Activated T-cell treated with anti-CD3 and anti-CD28 coated beads, Interleukin-2, amount 50 U/mL, for 24 hours (primary cell): ENCODE data around the gene CYLD.

Experiments used
- DNase-seq: peaks from one replicate; pipeline ENCODE4 v3.0.0-alpha.2; 2020
- H3K27ac Mint-ChIP-seq: 2 replicates; pipeline ENCODE4 v1.8.0; 2020; ENCODE audit warnings: mild to moderate bottlenecking, mixed read lengths
- H3K27me3 Mint-ChIP-seq: 2 replicates; pipeline ENCODE4 v1.8.0; 2020; ENCODE audit warnings: mixed read lengths
- H3K36me3 Mint-ChIP-seq: 2 replicates; pipeline ENCODE4 v1.8.0; 2020; ENCODE audit warnings: low read depth, mixed read lengths
- H3K4me1 Mint-ChIP-seq: 2 replicates; pipeline ENCODE4 v1.8.0; 2020; ENCODE audit warnings: low read depth, mixed read lengths
- H3K4me3 Mint-ChIP-seq: 2 replicates; pipeline ENCODE4 v1.8.0; 2020; ENCODE audit warnings: mild to moderate bottlenecking, moderate library complexity, mixed read lengths
- H3K9me3 Mint-ChIP-seq: 2 replicates; pipeline ENCODE4 v1.8.0; 2020; ENCODE audit warnings: mixed read lengths

The CYLD gene

GRCh38 chr16:50705436-50706110 is 36.3 kb upstream of the CYLD start:
- H3K4me3 Mint-ChIP-seq: no peak overlapping the region

DNA sequence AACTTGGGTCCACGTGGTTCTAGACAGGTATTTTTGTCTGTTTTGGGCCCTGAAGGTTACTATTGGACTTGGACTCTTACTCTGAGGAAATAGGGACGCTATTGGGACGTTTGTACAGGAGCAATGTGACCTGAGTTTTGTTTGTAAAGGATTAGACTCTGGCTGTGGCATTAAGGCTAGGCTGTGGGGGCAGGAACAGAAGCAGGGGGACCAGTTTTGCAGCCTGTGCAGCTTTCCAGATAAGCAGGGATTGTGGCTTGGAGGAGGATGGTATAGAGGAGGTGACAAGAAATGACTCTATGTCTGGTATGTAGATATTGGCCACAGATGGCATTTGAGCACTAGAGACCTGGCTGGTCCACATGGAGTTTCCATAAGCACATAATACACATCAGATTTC is 35.6 kb upstream of the CYLD start:
- Mint-ChIP-seq H3K27ac (no peak overlapping the region), H3K4me3 (no peak overlapping the region), H3K4me1 (peaks cover 62% of the 10 kb centered on the region), H3K9me3 (peaks cover 19% of the 10 kb centered on the region), H3K27me3 (no peaks in the 10 kb centered on the region), H3K36me3 (peaks cover 43% of the 10 kb centered on the region)
- no peak for DNase-seq

More at GRCh38 chr16:50705436-50706110, 36.3 kb upstream of the CYLD start:
- Mint-ChIP-seq H3K4me1 (peaks cover 68% of the 10 kb centered on the region), H3K36me3 (peaks cover 45% of the 10 kb centered on the region), H3K9me3 (peaks cover 19% of the 10 kb centered on the region), H3K27me3 (no peaks in the 10 kb centered on the region), H3K27ac (no peak overlapping the region)
- DNase-seq: no peak

GRCh38 chr16:50708373-50709060 is 33.4 kb upstream of the CYLD start:
- Mint-ChIP-seq H3K27me3 (no peaks in the 10 kb centered on the region), H3K27ac (peak overlapping the region; percentile 90), H3K9me3 (peaks cover 19% of the 10 kb centered on the region), H3K4me1 (peaks cover 49% of the 10 kb centered on the region), H3K36me3 (peaks cover 41% of the 10 kb centered on the region), H3K4me3 (peak overlapping the region; percentile 48)
- peak; percentile 56 for DNase-seq

GRCh38 chr16:50709061-50709684 is 32.7 kb upstream of the CYLD start:
- Mint-ChIP-seq H3K27me3 (no peaks in the 10 kb centered on the region), H3K4me1 (peaks cover 49% of the 10 kb centered on the region), H3K4me3 (peak overlapping the region; percentile 48), H3K36me3 (peaks cover 34% of the 10 kb centered on the region), H3K9me3 (peaks cover 13% of the 10 kb centered on the region), H3K27ac (peak overlapping the region; percentile 90)
- DNase-seq: no peak

GRCh38 chr16:50709980-50710379 is 31.9 kb upstream of the CYLD start:
- Mint-ChIP-seq H3K4me1 (peaks cover 49% of the 10 kb centered on the region), H3K4me3 (no peak overlapping the region), H3K27ac (peak overlapping the region; percentile 90), H3K27me3 (no peaks in the 10 kb centered on the region), H3K9me3 (peaks cover 10% of the 10 kb centered on the region), H3K36me3 (peaks cover 26% of the 10 kb centered on the region)
- DNase-seq: no peak

GRCh38 chr16:50711040-50711439 is 30.8 kb upstream of the CYLD start:
- Mint-ChIP-seq H3K4me3 (no peak overlapping the region), H3K27me3 (no peaks in the 10 kb centered on the region), H3K36me3 (peaks cover 17% of the 10 kb centered on the region), H3K4me1 (peaks cover 39% of the 10 kb centered on the region), H3K9me3 (no peaks in the 10 kb centered on the region), H3K27ac (no peak overlapping the region)
- DNase-seq: no peak

- Mint-ChIP-seq H3K27me3 (no peaks in the 10 kb centered on the region), H3K9me3 (no peaks in the 10 kb centered on the region), H3K36me3 (peaks cover 14% of the 10 kb centered on the region), H3K4me3 (no peak overlapping the region), H3K4me1 (peaks cover 35% of the 10 kb centered on the region), H3K27ac (no peak overlapping the region)
- DNase-seq: no peak
Measured at GRCh38 chr16:50711862-50712559, 29.9 kb upstream of the CYLD start.

GRCh38 chr16:50712560-50712898 is 29.4 kb upstream of the CYLD start:
- peaks cover 33% of the 10 kb centered on the region for H3K4me1 Mint-ChIP-seq

DNA sequence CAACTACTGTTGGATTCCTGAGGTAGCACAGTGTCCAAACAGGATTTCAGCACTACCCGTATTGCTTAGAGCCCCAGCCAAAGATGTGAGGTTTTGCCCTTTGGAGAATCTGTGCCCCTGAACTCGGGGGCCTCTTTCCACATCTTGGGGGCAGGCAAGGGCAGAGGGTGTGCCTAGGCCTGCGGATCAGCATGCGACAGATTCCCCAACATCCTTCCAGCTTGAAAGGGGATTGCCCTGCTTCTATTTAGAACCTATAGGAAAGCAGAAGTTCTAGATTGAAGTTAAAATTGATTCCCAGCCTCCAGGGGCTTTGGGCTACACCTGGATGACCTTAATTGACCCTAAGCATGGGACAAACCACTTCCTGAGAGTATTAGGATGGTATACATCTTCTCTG is 28.9 kb upstream of the CYLD start:
- no peaks in the 10 kb centered on the region for H3K27me3 Mint-ChIP-seq
- no peak overlapping the region for H3K27ac Mint-ChIP-seq
- H3K9me3 Mint-ChIP-seq: no peaks in the 10 kb centered on the region
- H3K36me3 Mint-ChIP-seq: peaks cover 14% of the 10 kb centered on the region
- no peak for DNase-seq
- peaks cover 29% of the 10 kb centered on the region for H3K4me1 Mint-ChIP-seq
- H3K4me3 Mint-ChIP-seq: no peak overlapping the region

More at GRCh38 chr16:50712560-50712898, 29.4 kb upstream of the CYLD start:
- no peaks in the 10 kb centered on the region for H3K9me3 Mint-ChIP-seq
- H3K27ac Mint-ChIP-seq: no peak overlapping the region
- H3K4me3 Mint-ChIP-seq: no peak overlapping the region
- no peaks in the 10 kb centered on the region for H3K27me3 Mint-ChIP-seq
- DNase-seq: no peak
- H3K36me3 Mint-ChIP-seq: peaks cover 14% of the 10 kb centered on the region

- Mint-ChIP-seq H3K4me1 (peaks cover 29% of the 10 kb centered on the region), H3K4me3 (no peak overlapping the region), H3K27ac (no peak overlapping the region), H3K36me3 (peaks cover 6% of the 10 kb centered on the region), H3K9me3 (no peaks in the 10 kb centered on the region), H3K27me3 (no peaks in the 10 kb centered on the region)
- DNase-seq: peak; percentile 18
Measured at GRCh38 chr16:50717091-50717490, 24.8 kb upstream of the CYLD start.

DNA sequence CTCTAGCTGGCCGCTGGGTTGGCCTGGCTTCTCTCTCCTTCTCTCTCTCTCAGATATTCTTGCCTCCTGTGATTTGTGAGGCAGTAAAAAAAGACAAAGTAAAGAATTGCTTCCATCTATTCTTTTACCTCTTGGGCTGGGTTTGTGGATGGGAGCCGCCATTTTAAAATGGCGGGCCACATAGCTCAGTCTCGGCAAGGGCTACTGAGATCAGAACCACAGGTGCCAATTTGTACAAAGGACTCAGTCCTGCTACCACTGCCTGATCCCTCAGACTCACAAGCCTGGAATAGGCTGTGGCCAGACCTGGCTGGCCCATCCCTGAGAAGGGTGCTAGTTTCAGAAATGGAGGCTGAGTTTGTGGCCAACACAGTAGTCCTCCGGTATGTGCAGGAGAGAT is 24.4 kb upstream of the CYLD start:
- DNase-seq: no peak
- Mint-ChIP-seq H3K4me3 (no peak overlapping the region), H3K27me3 (no peaks in the 10 kb centered on the region), H3K4me1 (peaks cover 32% of the 10 kb centered on the region), H3K27ac (no peak overlapping the region), H3K9me3 (no peaks in the 10 kb centered on the region), H3K36me3 (peaks cover 3% of the 10 kb centered on the region)

- H3K4me1 Mint-ChIP-seq: peaks cover 37% of the 10 kb centered on the region
- no peak overlapping the region for H3K27ac Mint-ChIP-seq
- no peak overlapping the region for H3K4me3 Mint-ChIP-seq
- no peaks in the 10 kb centered on the region for H3K27me3 Mint-ChIP-seq
- peaks cover 6% of the 10 kb centered on the region for H3K36me3 Mint-ChIP-seq
- H3K9me3 Mint-ChIP-seq: peaks cover 1% of the 10 kb centered on the region
- no peak for DNase-seq
Measured at GRCh38 chr16:50718061-50718760, 23.7 kb upstream of the CYLD start.

GRCh38 chr16:50718761-50719400 is 23.0 kb upstream of the CYLD start:
- peaks cover 4% of the 10 kb centered on the region for H3K9me3 Mint-ChIP-seq
- no peak overlapping the region for H3K27ac Mint-ChIP-seq
- no peak overlapping the region for H3K4me3 Mint-ChIP-seq
- H3K4me1 Mint-ChIP-seq: peaks cover 38% of the 10 kb centered on the region
- peak; percentile 20 for DNase-seq
- peaks cover 8% of the 10 kb centered on the region for H3K36me3 Mint-ChIP-seq
- H3K27me3 Mint-ChIP-seq: no peaks in the 10 kb centered on the region
